ENCODE data around the gene PRKAA1.

Gene PRKAA1

GRCh38 chr5:40755407-40756365 is 42.5 kb downstream of the PRKAA1 start, which contains the start of gene TTC33 (continued):
- TF ChIP-seq ZNF404 (tag by site-specific recombination; IDR thresholded peaks at IDR 0.05) (no peak), ZNF324 (tag by site-specific recombination; IDR thresholded peaks at IDR 0.05) (peak; percentile 86), ZFP37 (tag by site-specific recombination; IDR thresholded peaks at IDR 0.05) (peak; percentile 84), ZNF335 (tag by site-specific recombination; conservative IDR thresholded peaks at IDR 0.05) (peak; percentile 100), ZNF211 (tag by site-specific recombination; IDR thresholded peaks at IDR 0.05; ENCODE audit: low read depth) (no peak), ZNF747 (tag by site-specific recombination; IDR thresholded peaks at IDR 0.05) (no peak), TRIM28 (IDR thresholded peaks at IDR 0.05; ENCODE audit: borderline replicate concordance, low read length) (no peak), ZNF133 (tag by site-specific recombination; IDR thresholded peaks at IDR 0.05) (no peak), GLI2 (tag by site-specific recombination; IDR thresholded peaks at IDR 0.05; ENCODE audit: borderline replicate concordance, low read depth) (no peak), ZXDB (tag by site-specific recombination; IDR thresholded peaks at IDR 0.05) (no peak; the same call in 1 of the 2 replicates), EGR2 (tag by site-specific recombination; IDR thresholded peaks at IDR 0.05; ENCODE audit: low read depth) (peak; percentile 85), GFI1B (tag by site-specific recombination; IDR thresholded peaks at IDR 0.05) (no peak), ZNF580 (tag by site-specific recombination; IDR thresholded peaks at IDR 0.05) (peak; percentile 72), ZNF221 (tag by site-specific recombination; IDR thresholded peaks at IDR 0.05; ENCODE audit: borderline replicate concordance) (no peak), BCL11A (tag by site-specific recombination; IDR thresholded peaks at IDR 0.05; ENCODE audit: low read depth) (peak; percentile 92), ZNF10 (tag by site-specific recombination; IDR thresholded peaks at IDR 0.05) (peak; percentile 66; the same call in 1 of the 2 replicates), ZNF433 (tag by site-specific recombination; IDR thresholded peaks at IDR 0.05; ENCODE audit: low read depth) (no peak), ZBTB26 (tag by site-specific recombination; optimal IDR thresholded peaks at IDR 0.05) (peak; percentile 98), HOXA7 (CRISPR knock-in tag; IDR thresholded peaks at IDR 0.05; ENCODE audit: borderline replicate concordance) (no peak), ZFP3 (tag by site-specific recombination; IDR thresholded peaks at IDR 0.05; ENCODE audit: low read depth) (0 out of 2 replicates have a peak, but pooled peaks have one; percentile 8), ZNF132 (tag by site-specific recombination; IDR thresholded peaks at IDR 0.05; ENCODE audit: borderline replicate concordance) (no peak), ZNF785 (tag by site-specific recombination; IDR thresholded peaks at IDR 0.05) (no peak), ZNF514 (tag by site-specific recombination; IDR thresholded peaks at IDR 0.05) (no peak), ZBTB17 (tag by site-specific recombination; IDR thresholded peaks at IDR 0.05) (peak; percentile 94), KLF16 (tag by site-specific recombination; IDR thresholded peaks at IDR 0.05) (no peak), ZNF174 (tag by site-specific recombination; IDR thresholded peaks at IDR 0.05) (no peak), ZNF600 (tag by site-specific recombination; IDR thresholded peaks at IDR 0.05) (peak; percentile 34), SP7 (tag by site-specific recombination; IDR thresholded peaks at IDR 0.05) (peak; percentile 81), ZNF423 (tag by site-specific recombination; IDR thresholded peaks at IDR 0.05) (no peak; the same call in 1 of the 2 replicates)
- TF ChIP-seq, protein P1, sequence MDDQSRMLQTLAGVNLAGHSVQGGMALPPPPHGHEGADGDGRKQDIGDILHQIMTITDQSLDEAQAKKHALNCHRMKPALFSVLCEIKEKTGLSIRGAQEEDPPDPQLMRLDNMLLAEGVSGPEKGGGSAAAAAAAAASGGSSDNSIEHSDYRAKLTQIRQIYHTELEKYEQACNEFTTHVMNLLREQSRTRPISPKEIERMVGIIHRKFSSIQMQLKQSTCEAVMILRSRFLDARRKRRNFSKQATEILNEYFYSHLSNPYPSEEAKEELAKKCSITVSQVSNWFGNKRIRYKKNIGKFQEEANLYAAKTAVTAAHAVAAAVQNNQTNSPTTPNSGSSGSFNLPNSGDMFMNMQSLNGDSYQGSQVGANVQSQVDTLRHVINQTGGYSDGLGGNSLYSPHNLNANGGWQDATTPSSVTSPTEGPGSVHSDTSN (CRISPR knock-in tag; IDR thresholded peaks at IDR 0.05) = peak; percentile 95
- TF ChIP-seq, protein P2, sequence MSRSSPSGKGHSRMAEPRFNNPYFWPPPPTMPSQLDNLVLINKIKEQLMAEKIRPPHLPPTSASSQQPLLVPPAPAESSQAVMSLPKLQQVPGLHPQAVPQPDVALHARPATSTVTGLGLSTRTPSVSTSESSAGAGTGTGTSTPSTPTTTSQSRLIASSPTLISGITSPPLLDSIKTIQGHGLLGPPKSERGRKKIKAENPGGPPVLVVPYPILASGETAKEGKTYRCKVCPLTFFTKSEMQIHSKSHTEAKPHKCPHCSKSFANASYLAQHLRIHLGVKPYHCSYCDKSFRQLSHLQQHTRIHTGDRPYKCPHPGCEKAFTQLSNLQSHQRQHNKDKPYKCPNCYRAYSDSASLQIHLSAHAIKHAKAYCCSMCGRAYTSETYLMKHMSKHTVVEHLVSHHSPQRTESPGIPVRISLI (tag by site-specific recombination; IDR thresholded peaks at IDR 0.05) = no peak
- TF ChIP-seq, protein P3, sequence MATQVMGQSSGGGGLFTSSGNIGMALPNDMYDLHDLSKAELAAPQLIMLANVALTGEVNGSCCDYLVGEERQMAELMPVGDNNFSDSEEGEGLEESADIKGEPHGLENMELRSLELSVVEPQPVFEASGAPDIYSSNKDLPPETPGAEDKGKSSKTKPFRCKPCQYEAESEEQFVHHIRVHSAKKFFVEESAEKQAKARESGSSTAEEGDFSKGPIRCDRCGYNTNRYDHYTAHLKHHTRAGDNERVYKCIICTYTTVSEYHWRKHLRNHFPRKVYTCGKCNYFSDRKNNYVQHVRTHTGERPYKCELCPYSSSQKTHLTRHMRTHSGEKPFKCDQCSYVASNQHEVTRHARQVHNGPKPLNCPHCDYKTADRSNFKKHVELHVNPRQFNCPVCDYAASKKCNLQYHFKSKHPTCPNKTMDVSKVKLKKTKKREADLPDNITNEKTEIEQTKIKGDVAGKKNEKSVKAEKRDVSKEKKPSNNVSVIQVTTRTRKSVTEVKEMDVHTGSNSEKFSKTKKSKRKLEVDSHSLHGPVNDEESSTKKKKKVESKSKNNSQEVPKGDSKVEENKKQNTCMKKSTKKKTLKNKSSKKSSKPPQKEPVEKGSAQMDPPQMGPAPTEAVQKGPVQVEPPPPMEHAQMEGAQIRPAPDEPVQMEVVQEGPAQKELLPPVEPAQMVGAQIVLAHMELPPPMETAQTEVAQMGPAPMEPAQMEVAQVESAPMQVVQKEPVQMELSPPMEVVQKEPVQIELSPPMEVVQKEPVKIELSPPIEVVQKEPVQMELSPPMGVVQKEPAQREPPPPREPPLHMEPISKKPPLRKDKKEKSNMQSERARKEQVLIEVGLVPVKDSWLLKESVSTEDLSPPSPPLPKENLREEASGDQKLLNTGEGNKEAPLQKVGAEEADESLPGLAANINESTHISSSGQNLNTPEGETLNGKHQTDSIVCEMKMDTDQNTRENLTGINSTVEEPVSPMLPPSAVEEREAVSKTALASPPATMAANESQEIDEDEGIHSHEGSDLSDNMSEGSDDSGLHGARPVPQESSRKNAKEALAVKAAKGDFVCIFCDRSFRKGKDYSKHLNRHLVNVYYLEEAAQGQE (tag by site-specific recombination; IDR thresholded peaks at IDR 0.05) = no peak; the same call in 1 of the 2 replicates

All from HEK293 (cell line).